H1 (cell line): ENCODE measurements around the gene SATL1. TPM values are rescaled to one million over a fixed set of nuclear protein-coding genes. Genes with fewer than 3 reads are reported as not detected.

ENCODE experiments used
- CTCF ChIA-PET: fragments of 300-600 bp; sonication (Branson Sonifier 250); formaldehyde crosslinking; loops from one replicate; lab custom pipeline; 2021; ENCODE audit not compliant: partially characterized antibody; lab: Charles Lee
- POLR2A ChIA-PET: fragments of 300-600 bp; sonication (Branson Sonifier 250); formaldehyde crosslinking; loops from one replicate; lab custom pipeline; 2021; ENCODE audit warnings: inconsistent platforms; ENCODE audit not compliant: partially characterized antibody; lab: Charles Lee
- DNase-seq, 2 experiments: peaks; one replicate each; pipeline versions ENCODE4 v3.0.0 to v3.0.0-alpha.2; 2010 to 2022; ENCODE audit warnings: low spot score in 2 of 2, low read depth in 1 of 2, mixed read lengths in 1 of 2
- FAIRE-seq: peaks from 2 replicates; lab custom pipeline; 2011; peaks lifted over from hg19 to GRCh38; lab: Jason Lieb, UNC
- H2AFZ ChIP-seq: 2 replicates; pipeline ENCODE4 v1.8.1; 2012; ENCODE audit warnings: low read length, inconsistent platforms
- H2AK5ac ChIP-seq: 2 replicates; pipeline ENCODE4 v1.6.1; 2013; ENCODE audit warnings: low read depth, low read length
- H2BK120ac ChIP-seq: replicated peaks from 2 replicates; pipeline ENCODE3; 2013; ENCODE audit warnings: low read depth, low read length, inconsistent platforms
- H2BK12ac ChIP-seq: 2 replicates; pipeline ENCODE4 v1.6.1; 2013; ENCODE audit warnings: low read depth, low read length
- H2BK15ac ChIP-seq: 2 replicates; pipeline ENCODE4 v1.6.1; 2013; ENCODE audit warnings: low read length
- H2BK20ac ChIP-seq: 2 replicates; pipeline ENCODE4 v1.6.1; 2013; ENCODE audit warnings: low read length
- H2BK5ac ChIP-seq: 2 replicates; pipeline ENCODE4 v1.6.1; 2013; ENCODE audit warnings: low read depth, low read length
- H3K14ac ChIP-seq: 2 replicates; pipeline ENCODE4 v1.6.1; 2013; ENCODE audit warnings: inconsistent platforms; ENCODE audit not compliant: insufficient read length
- H3K18ac ChIP-seq: 2 replicates; pipeline ENCODE4 v1.6.1; 2013; ENCODE audit warnings: low read length; ENCODE audit errors: extremely low read depth
- H3K23ac ChIP-seq: 2 replicates; pipeline ENCODE4 v1.6.1; 2013; ENCODE audit warnings: inconsistent platforms; ENCODE audit not compliant: insufficient read length
- H3K23me2 ChIP-seq: 2 replicates; pipeline ENCODE4 v1.6.1; 2013; ENCODE audit warnings: low read depth, low read length
- H3K27ac ChIP-seq: 2 replicates; pipeline ENCODE4 v1.6.1; 2011; ENCODE audit warnings: low read depth, low read length, inconsistent platforms
- H3K27me3 ChIP-seq, 4 experiments: replicated peaks in 1 of 4; 1 replicate in 1 of 4; 2 replicates in 3 of 4; pipeline versions ENCODE4 v1.6.1 to v1.8.1; 2011 to 2013; ENCODE audit warnings: low read length in 3 of 4, mild to moderate bottlenecking in 3 of 4, inconsistent platforms in 2 of 4, mixed read lengths in 2 of 4, moderate library complexity in 1 of 4; ENCODE audit not compliant: control insufficient read depth in 3 of 4, insufficient read depth in 3 of 4; ENCODE audit errors: extremely low read depth in 1 of 4
- H3K36me3 ChIP-seq, 4 experiments: 2 replicates each; pipeline versions ENCODE4 v1.6.1 to v1.8.1; 2011 to 2013; ENCODE audit warnings: mild to moderate bottlenecking in 4 of 4, low read length in 3 of 4, moderate library complexity in 2 of 4, control low read depth in 1 of 4, inconsistent platforms in 1 of 4; ENCODE audit not compliant: insufficient read depth in 4 of 4, control insufficient read depth in 2 of 4
- H3K4ac ChIP-seq: replicated peaks from 2 replicates; pipeline ENCODE3; 2013; ENCODE audit warnings: low read length, low read depth, mixed read lengths, inconsistent platforms; ENCODE audit not compliant: insufficient read length
- H3K4me1 ChIP-seq, 4 experiments: replicated peaks in 1 of 4; 1 replicate in 1 of 4; 2 replicates in 3 of 4; pipeline versions ENCODE4 v1.6.1 to v1.8.1; 2011 to 2013; ENCODE audit warnings: low read length in 3 of 4, inconsistent platforms in 2 of 4, mixed read lengths in 1 of 4; ENCODE audit not compliant: insufficient read depth in 4 of 4, control insufficient read depth in 3 of 4
- H3K4me2 ChIP-seq, 2 experiments: 2 replicates each; pipeline versions ENCODE4 v1.6.1 to v1.8.1; 2011 to 2013; ENCODE audit warnings: low read depth in 2 of 2, low read length in 2 of 2, control low read depth in 1 of 2, inconsistent platforms in 1 of 2, mild to moderate bottlenecking in 1 of 2; ENCODE audit not compliant: insufficient read depth in 1 of 2
- H3K4me3 ChIP-seq, 4 experiments: fragments of 200-600, 300-600 bp in 1 of 4; sonication (generic), shearing (Covaris generic), sonication (Bioruptor Twin) in 1 of 4; 2 replicates each; pipeline versions ENCODE4 v1.5.1 to v1.8.1; 2011 to 2016; ENCODE audit warnings: low read length in 4 of 4, low read depth in 3 of 4, control low read depth in 2 of 4, inconsistent platforms in 2 of 4, mild to moderate bottlenecking in 2 of 4, mixed read lengths in 1 of 4, moderate library complexity in 1 of 4; ENCODE audit not compliant: insufficient read depth in 2 of 4; ENCODE audit errors: extremely low read depth in 1 of 4
- H3K56ac ChIP-seq: replicated peaks from 2 replicates; pipeline ENCODE3; 2013; ENCODE audit warnings: low read depth, mild to moderate bottlenecking, mixed read lengths, low read length, inconsistent platforms; ENCODE audit not compliant: insufficient read length
- H3K79me1 ChIP-seq: 2 replicates; pipeline ENCODE4 v1.6.1; 2013; ENCODE audit warnings: low read depth, low read length, control low read depth
- H3K79me2 ChIP-seq, 2 experiments: 2 replicates each; pipeline versions ENCODE4 v1.6.1 to v1.8.1; 2012 to 2013; ENCODE audit warnings: low read length in 2 of 2, mild to moderate bottlenecking in 2 of 2, inconsistent platforms in 1 of 2; ENCODE audit not compliant: insufficient read depth in 2 of 2, control insufficient read depth in 1 of 2
- H3K9ac ChIP-seq, 4 experiments: replicated peaks in 1 of 4; 1 replicate in 1 of 4; 2 replicates in 3 of 4; pipeline versions ENCODE4 v1.6.1 to v1.8.1; 2011 to 2013; ENCODE audit warnings: low read depth in 3 of 4, low read length in 3 of 4, control low read depth in 2 of 4, mild to moderate bottlenecking in 2 of 4, moderate library complexity in 2 of 4, inconsistent platforms in 1 of 4; ENCODE audit errors: extremely low read depth in 1 of 4
- H3K9me3 ChIP-seq, 2 experiments: 2 replicates each; pipeline versions ENCODE4 v1.6.1 to v1.8.1; 2012 to 2013; ENCODE audit warnings: mild to moderate bottlenecking in 2 of 2, moderate library complexity in 2 of 2, control low read depth in 1 of 2, inconsistent platforms in 1 of 2, low read depth in 1 of 2, low read length in 1 of 2, mixed read lengths in 1 of 2; ENCODE audit not compliant: insufficient read depth in 2 of 2
- H4K20me1 ChIP-seq, 2 experiments: replicated peaks in 1 of 2; 2 replicates each; pipeline versions ENCODE3 to v1.8.1; 2011 to 2013; ENCODE audit warnings: inconsistent platforms in 2 of 2, low read length in 2 of 2, mild to moderate bottlenecking in 1 of 2; ENCODE audit not compliant: insufficient read depth in 2 of 2, control insufficient read depth in 1 of 2
- H4K5ac ChIP-seq: 2 replicates; pipeline ENCODE4 v1.6.1; 2013; ENCODE audit warnings: low read length, low read depth, mixed read lengths, inconsistent platforms; ENCODE audit not compliant: insufficient read length
- H4K8ac ChIP-seq: 2 replicates; pipeline ENCODE4 v1.8.0; 2013; ENCODE audit warnings: mild to moderate bottlenecking, moderate library complexity, low read length, inconsistent platforms; ENCODE audit not compliant: insufficient read depth; ENCODE audit errors: extremely low read depth
- H4K91ac ChIP-seq: replicated peaks from 2 replicates; pipeline ENCODE3; 2013; ENCODE audit warnings: low read length, mixed read lengths, inconsistent platforms; ENCODE audit not compliant: insufficient read length
- FOSL1 ChIP-seq: IDR thresholded peaks from 2 replicates; pipeline ENCODE4 v1.6.1; 2011; ENCODE audit warnings: mild to moderate bottlenecking, low read depth, low read length, moderate library complexity; ENCODE audit not compliant: insufficient read depth
- JUN ChIP-seq: IDR thresholded peaks from 2 replicates; pipeline ENCODE4 v1.6.1; 2011; ENCODE audit warnings: low read depth, mild to moderate bottlenecking, improper control_type of control experiment, low read length
- MAX ChIP-seq: IDR thresholded peaks from 2 replicates; pipeline ENCODE4 v1.6.1; 2012; ENCODE audit warnings: inconsistent platforms
- SAP30 ChIP-seq: fragments of 300-600 bp; sonication (generic); IDR thresholded peaks from 2 replicates; pipeline ENCODE4 v1.7.1; 2012; ENCODE audit warnings: low read length, moderate library complexity, mild to moderate bottlenecking, inconsistent platforms; ENCODE audit not compliant: insufficient read depth, insufficient replicate concordance
- TEAD4 ChIP-seq: IDR thresholded peaks from 2 replicates; pipeline ENCODE4 v1.6.1; 2012; ENCODE audit warnings: low read depth, low read length, inconsistent platforms, mixed read lengths
- WGBS, 2 experiments: shearing (Covaris generic) in 1 of 2; methylation state at CpG; one replicate each; pipeline versions ENCODE4 v1.1.6 to v1.1.7; 2013 to 2015; ENCODE audit warnings: low lambda C conversion rate in 2 of 2, mixed read lengths in 2 of 2, inconsistent platforms in 1 of 2, low coverage in 1 of 2, missing lambda C conversion rate in 1 of 2; ENCODE audit not compliant: insufficient replicate concordance in 2 of 2, insufficient coverage in 1 of 2, insufficient read length in 1 of 2; ENCODE audit errors: extremely low coverage in 1 of 2, missing lambda C conversion rate in 1 of 2; 5-methylcytosine and 5-hydroxymethylcytosine counted together
- polyA plus RNA-seq, 7 experiments: library from polyadenylated mRNA; depleted of rRNA in 3 of 7; stranded (reverse) in 5 of 7; unstranded in 2 of 7; fragments of >200 nt in 5 of 7; fragments of 200-250 nt in 2 of 7; gene quantifications; 1 replicate in 5 of 7; 2 replicates in 1 of 7; 4 replicates in 1 of 7; pipeline versions ENCODE4 v1.2.1 to v1.2.3, GENCODE V29; 2011 to 2013; ENCODE audit warnings: missing spikeins in 2 of 7, mixed read lengths in 2 of 7
- total RNA-seq: library from RNA; stranded (reverse); fragmentation: NEBNext Ultra II Directional; extraction: Animal tissue kit (Norgen Biotek cat#: 25700); gene quantifications from 2 replicates; pipeline ENCODE4 v1.2.1, GENCODE V29; 2021

Gene SATL1
- total and polyA plus RNA-seq, 2 of the 8 experiments (the other 6 are each of a cell fraction or from before 2014, with no cell fraction given), result 0.06 to 0.17 TPM

- DNase-seq (no peak), FAIRE-seq (no peak)
- WGBS, 2 experiments, result 48% methylated on average over 3 of the region's 3 CpGs; no CpG with 5 or more reads in 1 of the 2 experiments
- no peak overlapping the region for H2BK120ac ChIP-seq
- no peak overlapping the region for H3K4me2 ChIP-seq
- H4K8ac ChIP-seq, result no peak overlapping the region
- H3K9ac ChIP-seq, result no peak overlapping the region
- H3K4ac ChIP-seq, result no peak overlapping the region
- no peaks in the 10 kb centered on the region for H3K79me2 ChIP-seq
- H3K27ac ChIP-seq, result no peak overlapping the region
- H4K91ac ChIP-seq, result no peak overlapping the region
- H3K14ac ChIP-seq, result no peak overlapping the region
- no peak overlapping the region for H3K18ac ChIP-seq
- no peaks in the 10 kb centered on the region for H3K4me1 ChIP-seq
- H3K79me1 ChIP-seq, result no peaks in the 10 kb centered on the region
- no peak overlapping the region for H2BK20ac ChIP-seq
- no peak overlapping the region for H3K23ac ChIP-seq
- no peak overlapping the region for H3K4me3 ChIP-seq
- no peaks in the 10 kb centered on the region for H4K20me1 ChIP-seq
- no peak overlapping the region for H2BK5ac ChIP-seq
- no peaks in the 10 kb centered on the region for H3K27me3 ChIP-seq
- no peak overlapping the region for H2BK15ac ChIP-seq
- no peaks in the 10 kb centered on the region for H3K23me2 ChIP-seq
- no peak overlapping the region for H2AK5ac ChIP-seq
- no peak overlapping the region for H2AFZ ChIP-seq
- no peaks in the 10 kb centered on the region for H3K36me3 ChIP-seq
- no peaks in the 10 kb centered on the region for H3K9me3 ChIP-seq
- H4K5ac ChIP-seq, result no peak overlapping the region
- no peak overlapping the region for H2BK12ac ChIP-seq
- ChIA-PET CTCF (interaction anchor here (1.1 kb wide), 1 partner anchor 322 kb away, joined by 3 read pairs; no protein-coding TSS in a partner anchor), POLR2A (no interaction called here)
- H3K56ac ChIP-seq, result no peak overlapping the region
- TF ChIP-seq FOSL1 (no peak), SAP30 (no peak), JUN (no peak), TEAD4 (no peak), MAX (no peak)
Observed at GRCh38 chrX:85052205-85052604, 191.4 kb downstream of the SATL1 start.
